ENCODE measurements around the gene THOC5. TPM values are rescaled to one million over a fixed set of nuclear protein-coding genes. Genes with fewer than 3 reads are reported as not detected.

THOC5 gene
- total RNA-seq, 2 donors from 2014 or later = 61.1 to 89.7 TPM

DNA sequence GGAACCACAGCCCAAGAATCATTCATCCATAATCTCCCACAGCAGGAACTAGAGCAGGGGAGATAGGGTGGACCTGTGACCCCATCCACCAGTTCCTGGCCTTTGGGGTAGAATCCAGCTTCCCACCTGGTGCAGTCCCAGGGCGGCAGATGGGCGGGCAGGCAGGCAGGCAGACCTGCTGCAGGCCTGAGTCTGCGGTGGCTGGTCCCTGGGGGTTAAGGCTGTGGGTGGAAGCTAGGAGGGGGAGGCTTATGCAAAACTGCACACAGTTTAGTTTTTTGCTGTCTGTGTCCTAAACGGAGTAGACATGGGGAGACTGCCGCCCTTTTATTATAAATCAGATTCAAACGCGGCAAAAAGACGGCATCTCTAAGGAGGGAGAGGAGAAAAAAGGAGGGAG lies 78.0 kb downstream of the THOC5 start:
- Mint-ChIP-seq H3K4me1 (peaks cover 5% of the 10 kb centered on the region), H3K36me3 (ENCODE audit: low read depth) (no peaks in the 10 kb centered on the region), H3K27me3 (ENCODE audit: insufficient read depth) (peaks cover 48% of the 10 kb centered on the region), H3K9me3 (peaks cover 4% of the 10 kb centered on the region), H3K4me3 (no peak overlapping the region), H3K27ac (no peak overlapping the region)
- WGBS, 2 experiments (ENCODE audit: insufficient coverage in 1 of 2, insufficient read length in 1 of 2) = 80 to 84% methylated on average over 8 of the region's 8 CpGs
- Histone ChIP-seq H3K27me3 (ENCODE audit: control insufficient read depth, insufficient read depth, low read length, poor library complexity, severe bottlenecking) (peaks cover 41% of the 10 kb centered on the region), H3K9me3 (ENCODE audit: control insufficient read depth, low read length) (no peaks in the 10 kb centered on the region), H3K4me3 (ENCODE audit: low read length) (no peak overlapping the region), H3K9ac (ENCODE audit: extremely low read depth, low read length, poor library complexity, severe bottlenecking) (no peak overlapping the region), H3K27ac (ENCODE audit: low read depth, low read length) (no peak overlapping the region), H3K4me1 (ENCODE audit: control insufficient read depth, insufficient read depth, low read length) (no peaks in the 10 kb centered on the region), H3K36me3 (ENCODE audit: control insufficient read depth, insufficient read depth, low read length) (no peaks in the 10 kb centered on the region)
- no peak for DNase-seq
- TF ChIP-seq, protein P1, sequence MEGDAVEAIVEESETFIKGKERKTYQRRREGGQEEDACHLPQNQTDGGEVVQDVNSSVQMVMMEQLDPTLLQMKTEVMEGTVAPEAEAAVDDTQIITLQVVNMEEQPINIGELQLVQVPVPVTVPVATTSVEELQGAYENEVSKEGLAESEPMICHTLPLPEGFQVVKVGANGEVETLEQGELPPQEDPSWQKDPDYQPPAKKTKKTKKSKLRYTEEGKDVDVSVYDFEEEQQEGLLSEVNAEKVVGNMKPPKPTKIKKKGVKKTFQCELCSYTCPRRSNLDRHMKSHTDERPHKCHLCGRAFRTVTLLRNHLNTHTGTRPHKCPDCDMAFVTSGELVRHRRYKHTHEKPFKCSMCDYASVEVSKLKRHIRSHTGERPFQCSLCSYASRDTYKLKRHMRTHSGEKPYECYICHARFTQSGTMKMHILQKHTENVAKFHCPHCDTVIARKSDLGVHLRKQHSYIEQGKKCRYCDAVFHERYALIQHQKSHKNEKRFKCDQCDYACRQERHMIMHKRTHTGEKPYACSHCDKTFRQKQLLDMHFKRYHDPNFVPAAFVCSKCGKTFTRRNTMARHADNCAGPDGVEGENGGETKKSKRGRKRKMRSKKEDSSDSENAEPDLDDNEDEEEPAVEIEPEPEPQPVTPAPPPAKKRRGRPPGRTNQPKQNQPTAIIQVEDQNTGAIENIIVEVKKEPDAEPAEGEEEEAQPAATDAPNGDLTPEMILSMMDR (conservative IDR thresholded peaks at IDR 0.05) = no peak

DNA sequence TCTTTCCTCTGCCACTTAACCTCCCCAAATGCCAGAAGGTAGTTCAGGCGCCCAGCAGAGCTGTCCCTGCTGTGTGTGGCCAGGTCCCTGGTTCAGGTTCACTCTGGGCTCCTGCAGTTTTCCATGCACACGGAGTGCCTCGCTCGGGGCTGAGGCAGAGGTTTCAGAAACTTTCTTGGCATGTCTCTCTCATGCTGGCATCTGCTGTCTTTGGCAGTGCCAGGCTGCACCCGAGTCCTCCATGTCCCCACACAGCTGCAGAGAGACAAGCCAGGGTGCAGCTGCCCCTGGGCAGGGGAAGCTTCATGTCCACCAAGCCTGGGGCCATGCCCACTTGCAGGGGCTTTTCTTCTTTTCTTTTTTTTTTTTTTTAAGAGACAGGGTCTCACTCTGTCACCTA lies 80.6 kb downstream of the THOC5 start:
- H3K27me3 ChIP-seq (ENCODE audit: control insufficient read depth, insufficient read depth, low read length, poor library complexity, severe bottlenecking) = peaks cover 34% of the 10 kb centered on the region

DNA sequence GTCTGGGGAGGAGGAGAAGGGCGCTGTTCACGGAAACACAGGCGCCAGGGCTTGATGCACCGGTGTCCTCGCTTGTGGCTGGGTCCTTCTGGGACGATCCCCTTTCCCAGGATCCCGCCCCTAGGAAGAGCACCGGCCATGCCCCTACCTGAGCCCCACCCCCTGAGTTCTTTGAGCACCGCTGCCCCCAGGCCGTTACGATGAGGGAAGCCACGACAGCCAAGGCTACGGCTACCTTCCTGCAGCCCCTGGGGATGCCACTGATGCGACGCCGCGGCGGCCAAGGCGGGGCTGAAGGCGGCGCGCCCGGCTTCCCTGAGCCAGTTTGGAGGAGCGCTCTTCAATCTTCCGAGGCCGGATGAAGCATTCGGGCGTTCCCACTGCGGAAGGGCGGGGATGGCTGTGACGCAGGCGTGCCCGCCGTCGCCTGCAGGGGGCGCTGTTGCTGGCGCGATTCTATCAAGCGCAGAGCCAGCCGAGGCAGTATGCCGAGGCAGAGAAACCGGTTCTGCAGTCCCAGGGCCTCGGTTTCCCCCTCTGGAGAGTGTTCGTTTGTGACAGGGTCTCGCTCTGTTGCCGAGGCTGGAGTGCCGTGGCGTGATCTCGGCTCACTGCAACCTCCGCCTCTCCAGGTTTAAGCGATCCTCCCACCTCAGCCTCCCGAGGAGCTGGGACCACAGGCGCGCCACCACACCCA lies 83.2 kb downstream of the THOC5 start:
- WGBS, 2 experiments (ENCODE audit: insufficient coverage in 1 of 2, insufficient read length in 1 of 2) = 4 to 14% methylated on average over 31 to 52 of the region's 54 CpGs
- H3K27me3 Mint-ChIP-seq (ENCODE audit: insufficient read depth) = peaks cover 21% of the 10 kb centered on the region

More for the DNA sequence above, 80.6 kb downstream of the THOC5 start:
- Mint-ChIP-seq H3K9me3 (no peaks in the 10 kb centered on the region), H3K36me3 (ENCODE audit: low read depth) (no peaks in the 10 kb centered on the region), H3K4me1 (peaks cover 4% of the 10 kb centered on the region), H3K4me3 (no peak overlapping the region), H3K27ac (no peak overlapping the region), H3K27me3 (ENCODE audit: insufficient read depth) (peaks cover 34% of the 10 kb centered on the region)
- no peak overlapping the region for H3K27ac ChIP-seq (ENCODE audit: low read depth, low read length)
- no peak overlapping the region for H3K4me3 ChIP-seq (ENCODE audit: low read length)
- no peaks in the 10 kb centered on the region for H3K4me1 ChIP-seq (ENCODE audit: control insufficient read depth, insufficient read depth, low read length)
- no peak overlapping the region for H3K9ac ChIP-seq (ENCODE audit: extremely low read depth, low read length, poor library complexity, severe bottlenecking)
- H3K9me3 ChIP-seq (ENCODE audit: control insufficient read depth, low read length) = no peaks in the 10 kb centered on the region
- DNase-seq = no peak
- 81 to 85% methylated on average over 3 to 5 of the region's 5 CpGs for WGBS, 2 experiments (ENCODE audit: insufficient coverage in 1 of 2, insufficient read length in 1 of 2)
- TF ChIP-seq, protein P1 (conservative IDR thresholded peaks at IDR 0.05) = no peak
- H3K36me3 ChIP-seq (ENCODE audit: control insufficient read depth, insufficient read depth, low read length) = no peaks in the 10 kb centered on the region

More for the DNA sequence above, 83.2 kb downstream of the THOC5 start:
- Histone ChIP-seq H3K4me3 (ENCODE audit: low read length) (peak overlapping the region; percentile 79), H3K9ac (ENCODE audit: extremely low read depth, low read length, poor library complexity, severe bottlenecking) (no peak overlapping the region), H3K27ac (ENCODE audit: low read depth, low read length) (no peak overlapping the region), H3K4me1 (ENCODE audit: control insufficient read depth, insufficient read depth, low read length) (no peaks in the 10 kb centered on the region), H3K36me3 (ENCODE audit: control insufficient read depth, insufficient read depth, low read length) (no peaks in the 10 kb centered on the region), H3K27me3 (ENCODE audit: control insufficient read depth, insufficient read depth, low read length, poor library complexity, severe bottlenecking) (peaks cover 20% of the 10 kb centered on the region), H3K9me3 (ENCODE audit: control insufficient read depth, low read length) (no peaks in the 10 kb centered on the region)
- H3K36me3 Mint-ChIP-seq (ENCODE audit: low read depth) = no peaks in the 10 kb centered on the region
- TF ChIP-seq, protein P1 (conservative IDR thresholded peaks at IDR 0.05) = peak; percentile 100
- no peaks in the 10 kb centered on the region for H3K9me3 Mint-ChIP-seq
- peak overlapping the region; percentile 71 for H3K4me3 Mint-ChIP-seq
- peaks cover 4% of the 10 kb centered on the region for H3K4me1 Mint-ChIP-seq
- peak overlapping the region; percentile 26 for H3K27ac Mint-ChIP-seq
- DNase-seq = peak; percentile 98
